ENCODE results near the gene ABLIM2. TPM values are rescaled to one million over a fixed set of nuclear protein-coding genes. Genes with fewer than 3 reads are reported as not detected.

The ABLIM2 gene
- total RNA-seq, 2 experiments from 2014 or later: 0.32 to 0.54 TPM

DNA sequence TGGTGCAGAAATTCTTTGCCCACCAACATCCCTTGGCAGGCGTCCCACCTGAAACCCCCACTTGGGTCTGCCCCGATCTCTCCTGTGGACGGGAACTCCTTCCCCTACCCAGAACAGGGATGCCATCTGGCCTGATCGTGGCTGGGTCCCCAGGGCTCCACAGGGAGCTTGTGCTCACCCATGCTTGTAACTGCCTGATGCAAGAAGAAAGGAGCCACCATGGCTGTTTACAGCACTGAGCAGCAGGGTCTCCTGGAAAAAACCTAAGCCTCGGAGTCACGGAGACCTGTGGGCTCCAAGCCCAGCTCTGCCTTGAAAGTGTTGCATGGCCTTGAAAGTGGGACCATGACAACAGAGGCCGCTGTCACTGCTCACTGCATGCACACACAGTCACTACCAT is 117.4 kb downstream of the ABLIM2 start:
- POLR2A ChIA-PET: no interaction called here

GRCh38 chr4:8040607-8041006 is 118.0 kb downstream of the ABLIM2 start:
- intact Hi-C loops (cut with micrococcal nuclease): no loop called here
- POLR2A ChIA-PET: no interaction called here
- no peak overlapping the region for H3K27ac Mint-ChIP-seq
- H3K36me3 Mint-ChIP-seq (ENCODE audit: low read depth): no peaks in the 10 kb centered on the region
- ATAC-seq (no peak), DNase-seq (no peak)
- no peak overlapping the region for H3K4me3 Mint-ChIP-seq
- H3K9me3 Mint-ChIP-seq: no peaks in the 10 kb centered on the region
- CTCF ChIA-PET: no interaction called here
- H3K4me1 Mint-ChIP-seq (ENCODE audit: low read depth): peaks cover 4% of the 10 kb centered on the region
- TF ChIP-seq CTCF (IDR thresholded peaks at IDR 0.05): no peak
- H3K27me3 Mint-ChIP-seq: no peaks in the 10 kb centered on the region

More for the DNA sequence above, 117.4 kb downstream of the ABLIM2 start:
- DNase-seq: no peak
- ATAC-seq: no peak
- Mint-ChIP-seq H3K4me3 (no peak overlapping the region), H3K36me3 (ENCODE audit: low read depth) (no peaks in the 10 kb centered on the region), H3K4me1 (ENCODE audit: low read depth) (no peaks in the 10 kb centered on the region), H3K27me3 (no peaks in the 10 kb centered on the region), H3K27ac (no peak overlapping the region), H3K9me3 (no peaks in the 10 kb centered on the region)
- intact Hi-C loops (cut with micrococcal nuclease): no loop called here
- CTCF ChIA-PET: no interaction called here
- TF ChIP-seq CTCF (IDR thresholded peaks at IDR 0.05): no peak

- H3K4me1 Mint-ChIP-seq (ENCODE audit: low read depth): peaks cover 12% of the 10 kb centered on the region
- H3K9me3 Mint-ChIP-seq: no peaks in the 10 kb centered on the region
- H3K27ac Mint-ChIP-seq: no peak overlapping the region
- ChIA-PET CTCF (no interaction called here), POLR2A (no interaction called here)
- no peak for TF ChIP-seq CTCF (IDR thresholded peaks at IDR 0.05)
- no peak for ATAC-seq
- H3K27me3 Mint-ChIP-seq: no peaks in the 10 kb centered on the region
- no peak overlapping the region for H3K4me3 Mint-ChIP-seq
- no peak for DNase-seq
- intact Hi-C loops (cut with micrococcal nuclease): no loop called here
- no peaks in the 10 kb centered on the region for H3K36me3 Mint-ChIP-seq (ENCODE audit: low read depth)
These were observed 118.8 kb downstream of the ABLIM2 start for GRCh38 chr4:8039853-8040252.

GRCh38 chr4:8039290-8039689 is 119.3 kb downstream of the ABLIM2 start:
- no peak overlapping the region for H3K4me3 Mint-ChIP-seq
- peaks cover 12% of the 10 kb centered on the region for H3K4me1 Mint-ChIP-seq (ENCODE audit: low read depth)
- CTCF ChIA-PET: no interaction called here

GRCh38 chr4:8038719-8039251 is 119.8 kb downstream of the ABLIM2 start:
- intact Hi-C loops (cut with micrococcal nuclease): no loop called here

More at GRCh38 chr4:8039290-8039689, 119.3 kb downstream of the ABLIM2 start:
- H3K9me3 Mint-ChIP-seq: no peaks in the 10 kb centered on the region
- TF ChIP-seq CTCF (IDR thresholded peaks at IDR 0.05): no peak
- H3K27ac Mint-ChIP-seq: no peak overlapping the region
- H3K36me3 Mint-ChIP-seq (ENCODE audit: low read depth): no peaks in the 10 kb centered on the region
- POLR2A ChIA-PET: no interaction called here
- peak; percentile 13 for DNase-seq
- no peaks in the 10 kb centered on the region for H3K27me3 Mint-ChIP-seq
- ATAC-seq: no peak
- intact Hi-C loops (cut with micrococcal nuclease): no loop called here

More at GRCh38 chr4:8038719-8039251, 119.8 kb downstream of the ABLIM2 start:
- H3K9me3 Mint-ChIP-seq: no peaks in the 10 kb centered on the region
- CTCF ChIA-PET: no interaction called here
- peaks cover 16% of the 10 kb centered on the region for H3K4me1 Mint-ChIP-seq (ENCODE audit: low read depth)
- POLR2A ChIA-PET: no interaction called here
- H3K27ac Mint-ChIP-seq: no peak overlapping the region
- no peaks in the 10 kb centered on the region for H3K36me3 Mint-ChIP-seq (ENCODE audit: low read depth)
- ATAC-seq: no peak
- H3K27me3 Mint-ChIP-seq: no peaks in the 10 kb centered on the region
- no peak for TF ChIP-seq CTCF (IDR thresholded peaks at IDR 0.05)
- no peak for DNase-seq
- no peak overlapping the region for H3K4me3 Mint-ChIP-seq

Measured in activated CD8-positive, alpha-beta T cell treated with anti-CD3 and anti-CD28 coated beads for 36 hours (primary cell).